HG03135 (cell line): ENCODE results near the gene TMPO.
"Not testable (repeated sequence)": the region's sequence is repeated elsewhere in the genome, so short reads cannot be mapped to it uniquely, and the experiment has no call there.

Experiments used
- ATAC-seq: cut with Tn5 transposase; IDR thresholded peaks from one replicate; pipeline ENCODE4 v1.9.1; 2021; ENCODE audit warnings: mild to moderate bottlenecking, moderate library complexity; ENCODE audit not compliant: unreplicated experiment

Gene TMPO

GRCh38 chr12:98509063-98509462 lies 6.3 kb upstream of the TMPO start:
- ATAC-seq, result no peak

- ATAC-seq, result not testable (repeated sequence)
Observed at GRCh38 chr12:98511806-98512205, 3.6 kb upstream of the TMPO start.

- no peak for ATAC-seq
Observed at GRCh38 chr12:98513379-98514322, 1.7 kb upstream of the TMPO start.

- no peak for ATAC-seq
Observed at GRCh38 chr12:98514982-98515286, 456 bp upstream of the TMPO start.

- ATAC-seq, result peak; percentile 61
Observed at GRCh38 chr12:98516111-98516873, 902 bp downstream of the TMPO start.

GRCh38 chr12:98519257-98519907 lies 4.0 kb downstream of the TMPO start:
- ATAC-seq, result no peak

GRCh38 chr12:98530068-98530467 lies 14.7 kb downstream of the TMPO start:
- no peak for ATAC-seq

- no peak for ATAC-seq
Observed at GRCh38 chr12:98532687-98533304, 17.4 kb downstream of the TMPO start.

- no peak for ATAC-seq
Observed at GRCh38 chr12:98533723-98534251, 18.4 kb downstream of the TMPO start.

GRCh38 chr12:98538031-98538430 lies 22.6 kb downstream of the TMPO start:
- ATAC-seq, result no peak

- no peak for ATAC-seq
Observed at GRCh38 chr12:98543701-98544100, 28.3 kb downstream of the TMPO start.

- no peak for ATAC-seq
Observed at GRCh38 chr12:98544751-98545150, 29.4 kb downstream of the TMPO start.

- no peak for ATAC-seq
Observed at GRCh38 chr12:98549371-98550110, 34.2 kb downstream of the TMPO start.

- no peak for ATAC-seq
Observed at GRCh38 chr12:98551787-98552186, 36.4 kb downstream of the TMPO start.

- ATAC-seq, result not testable (repeated sequence)
Observed at GRCh38 chr12:98558097-98558496, 42.7 kb downstream of the TMPO start.

- ATAC-seq, result no peak
Observed at GRCh38 chr12:98559666-98560065, 44.3 kb downstream of the TMPO start.

- no peak for ATAC-seq
Observed at GRCh38 chr12:98561846-98562245, 46.5 kb downstream of the TMPO start.

GRCh38 chr12:98572010-98572409 lies 56.6 kb downstream of the TMPO start:
- no peak for ATAC-seq

GRCh38 chr12:98574110-98574509 lies 58.7 kb downstream of the TMPO start:
- ATAC-seq, result no peak

GRCh38 chr12:98575013-98575412 lies 59.6 kb downstream of the TMPO start:
- no peak for ATAC-seq
